Body of pancreas (tissue), 4 donors: Measurements from ENCODE around the gene MED25.

Experiments
- POLR2A ChIP-seq, 3 donors: fragments of 450-650 bp; IDR thresholded peaks; one replicate each; pipeline ENCODE4 v1.6.1; 2016; ENCODE audit warnings: antibody characterized with exemption in 3 of 3, mild to moderate bottlenecking in 2 of 3
- TF ChIP-seq, protein P1 (sequence below), 7 experiments: fragments of 450-650 bp in 4 of 7; fragments of 200-600 bp in 3 of 7; sonication (generic) in 3 of 7; IDR thresholded peaks; one replicate each; pipeline ENCODE4 v1.5.1; 2016 to 2019; ENCODE audit warnings: antibody characterized with exemption in 7 of 7

DNA sequence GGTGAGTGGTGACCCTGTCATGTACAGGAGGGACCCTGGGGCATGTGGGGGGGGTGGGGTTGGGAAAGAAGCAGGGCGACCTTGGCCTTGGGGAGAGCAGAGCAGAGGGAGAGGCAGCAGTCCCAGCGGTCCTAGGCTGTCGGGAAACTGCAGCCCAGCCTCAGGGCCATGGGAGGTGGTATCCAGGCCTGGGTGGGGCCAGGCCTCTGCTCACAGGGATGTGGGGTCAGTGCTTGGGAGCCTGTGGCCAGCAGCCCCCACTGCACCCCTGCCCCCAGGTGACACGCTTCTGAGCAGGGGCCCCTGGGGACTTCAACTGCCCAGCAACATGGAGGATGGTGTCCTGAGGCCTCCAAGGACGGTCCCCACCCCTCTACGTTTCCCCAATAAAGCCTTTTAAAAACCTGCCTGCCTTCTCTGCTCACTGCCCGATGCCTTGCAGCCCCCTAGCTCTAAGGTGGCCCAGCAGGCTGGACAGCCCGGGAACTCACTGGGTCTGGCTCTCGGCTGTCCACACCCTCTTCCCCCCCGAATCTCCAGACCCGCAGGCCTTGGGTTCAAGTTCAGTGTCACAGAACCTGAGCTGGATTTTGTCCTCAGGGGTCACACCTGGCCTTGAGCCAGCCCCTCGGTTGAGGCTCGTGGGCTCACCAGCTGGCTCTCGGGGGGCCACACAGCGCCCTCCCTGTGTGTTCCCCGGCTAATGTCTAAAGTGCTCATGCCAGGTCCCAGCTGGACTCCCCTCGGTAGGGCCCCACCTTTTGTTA is 42.4 kb downstream of the MED25 start:
- TF ChIP-seq, protein P1, sequence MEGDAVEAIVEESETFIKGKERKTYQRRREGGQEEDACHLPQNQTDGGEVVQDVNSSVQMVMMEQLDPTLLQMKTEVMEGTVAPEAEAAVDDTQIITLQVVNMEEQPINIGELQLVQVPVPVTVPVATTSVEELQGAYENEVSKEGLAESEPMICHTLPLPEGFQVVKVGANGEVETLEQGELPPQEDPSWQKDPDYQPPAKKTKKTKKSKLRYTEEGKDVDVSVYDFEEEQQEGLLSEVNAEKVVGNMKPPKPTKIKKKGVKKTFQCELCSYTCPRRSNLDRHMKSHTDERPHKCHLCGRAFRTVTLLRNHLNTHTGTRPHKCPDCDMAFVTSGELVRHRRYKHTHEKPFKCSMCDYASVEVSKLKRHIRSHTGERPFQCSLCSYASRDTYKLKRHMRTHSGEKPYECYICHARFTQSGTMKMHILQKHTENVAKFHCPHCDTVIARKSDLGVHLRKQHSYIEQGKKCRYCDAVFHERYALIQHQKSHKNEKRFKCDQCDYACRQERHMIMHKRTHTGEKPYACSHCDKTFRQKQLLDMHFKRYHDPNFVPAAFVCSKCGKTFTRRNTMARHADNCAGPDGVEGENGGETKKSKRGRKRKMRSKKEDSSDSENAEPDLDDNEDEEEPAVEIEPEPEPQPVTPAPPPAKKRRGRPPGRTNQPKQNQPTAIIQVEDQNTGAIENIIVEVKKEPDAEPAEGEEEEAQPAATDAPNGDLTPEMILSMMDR (IDR thresholded peaks at IDR 0.05) = no peak
- no peak for TF ChIP-seq POLR2A (IDR thresholded peaks at IDR 0.05)
